Hematopoietic multipotent progenitor cell treated with erythropoietin and hydrocortisone succinate and interleukin-3 and kit ligand, for 4 days (in vitro differentiated cells): ENCODE results near the gene CCDC141.

Source experiments
- DNase-seq: peaks from one replicate; pipeline ENCODE4 v3.0.0-alpha.2; 2015

Gene CCDC141

DNA sequence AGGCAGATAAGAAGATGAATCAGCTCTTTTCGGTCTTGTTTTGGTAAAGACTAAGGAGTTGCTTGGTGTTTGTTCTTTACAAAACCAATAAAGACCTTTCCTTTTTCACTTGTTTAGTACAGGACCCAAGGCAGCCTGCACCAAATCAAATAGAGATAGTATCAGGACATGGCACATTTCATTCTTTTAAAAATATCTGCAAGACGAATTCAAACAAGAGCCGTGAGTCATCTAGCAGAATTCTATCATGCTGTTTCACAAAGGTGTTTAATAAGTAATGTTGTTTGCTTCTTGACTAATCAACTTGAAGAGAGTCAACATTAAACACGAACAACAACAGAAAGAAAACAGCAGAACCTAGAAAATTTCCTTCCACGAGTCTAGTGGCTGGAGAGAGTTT, 139.9 kb downstream of the CCDC141 start:
- DNase-seq = no peak

GRCh38 chr2:178909507-178909906, 140.4 kb downstream of the CCDC141 start:
- DNase-seq = no peak

GRCh38 chr2:178908810-178909209, 141.1 kb downstream of the CCDC141 start:
- DNase-seq = no peak

- no peak for DNase-seq
Measured at GRCh38 chr2:178905261-178905660, 144.7 kb downstream of the CCDC141 start.

- DNase-seq = no peak
Measured at GRCh38 chr2:178899656-178900055, 150.3 kb downstream of the CCDC141 start.

DNA sequence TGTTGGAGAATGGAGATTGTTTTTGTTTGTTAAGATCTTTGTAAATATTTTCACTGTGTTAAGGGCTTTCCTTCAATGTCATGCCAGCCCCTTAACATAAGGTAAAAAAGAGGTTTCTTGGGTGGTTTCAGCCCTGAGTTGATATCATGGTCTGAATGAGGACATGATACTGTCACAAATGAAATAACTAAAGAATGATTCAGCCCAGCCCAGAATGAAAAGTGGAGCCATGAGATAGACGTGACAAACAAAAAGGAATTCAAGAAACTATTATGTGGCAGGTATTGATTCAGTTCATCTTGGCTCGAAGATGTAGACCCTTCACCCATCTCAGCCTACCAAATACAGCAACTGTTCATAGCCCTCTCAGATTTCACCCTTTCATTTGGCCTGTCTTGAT, 154.1 kb downstream of the CCDC141 start:
- no peak for DNase-seq

DNA sequence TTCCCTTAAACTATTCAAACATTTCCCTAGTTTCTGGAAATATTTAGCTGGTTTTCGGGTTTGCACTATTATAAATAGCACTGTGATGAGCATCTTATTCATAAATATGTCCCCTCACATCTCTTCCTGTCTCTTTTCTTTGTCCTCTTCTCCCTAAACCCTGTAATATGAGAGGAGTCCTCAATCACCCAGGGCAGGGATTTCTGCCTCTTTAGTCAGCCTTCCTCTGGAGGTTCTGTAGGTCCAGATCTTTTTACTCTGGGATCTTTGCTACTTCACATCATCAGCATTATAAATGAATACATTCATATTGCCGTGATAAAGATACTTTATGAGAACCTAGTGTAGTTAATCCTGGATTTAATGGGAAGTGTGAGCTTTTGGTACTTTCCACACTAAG, 154.8 kb downstream of the CCDC141 start:
- DNase-seq = no peak

DNA sequence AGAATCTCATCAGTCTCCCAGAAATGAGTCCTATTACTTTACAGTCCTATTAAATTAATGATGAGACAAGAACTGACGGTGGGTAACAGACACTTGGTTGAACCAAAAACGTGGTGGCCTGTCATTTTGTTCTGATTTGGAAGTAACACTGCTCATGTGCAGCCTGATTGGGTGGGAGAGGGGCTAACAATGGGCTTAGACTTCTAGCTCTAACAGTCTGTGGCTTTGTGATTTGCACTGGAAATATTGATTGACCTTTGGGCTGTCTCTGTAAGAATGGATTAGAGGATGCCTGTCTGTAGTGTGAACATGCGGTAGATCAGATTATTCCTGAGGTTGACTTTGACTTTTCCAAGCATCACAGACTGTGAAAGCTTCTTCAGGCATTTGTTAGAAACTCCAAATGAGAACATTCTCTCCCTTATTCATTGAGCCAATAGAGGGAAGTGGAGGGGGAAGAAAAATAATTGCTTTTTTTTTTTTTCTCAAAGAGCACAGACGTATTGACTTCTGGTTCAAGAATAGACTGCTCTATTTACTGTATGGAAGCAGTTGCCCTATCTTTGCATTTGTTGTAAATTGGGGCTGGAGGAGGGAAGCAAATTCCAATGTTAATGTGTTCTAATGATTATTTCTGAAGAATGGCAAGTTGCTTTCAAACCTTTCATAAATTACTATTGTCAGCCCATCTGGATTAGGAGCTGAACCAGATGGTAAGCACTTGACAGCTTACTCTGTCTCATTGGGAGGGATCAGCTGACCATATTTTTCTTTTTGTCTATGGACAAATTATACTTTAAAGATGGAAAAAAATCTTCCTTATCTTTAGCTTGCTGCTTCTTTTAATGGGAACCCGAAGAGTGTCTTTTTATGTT, 156.9 kb downstream of the CCDC141 start:
- no peak for DNase-seq

GRCh38 chr2:178891959-178892485, 157.9 kb downstream of the CCDC141 start:
- no peak for DNase-seq

- peak; percentile 83 for DNase-seq
Measured at GRCh38 chr2:178891265-178891958, 158.5 kb downstream of the CCDC141 start.

- no peak for DNase-seq
Measured at GRCh38 chr2:178886006-178886405, 163.9 kb downstream of the CCDC141 start.

DNA sequence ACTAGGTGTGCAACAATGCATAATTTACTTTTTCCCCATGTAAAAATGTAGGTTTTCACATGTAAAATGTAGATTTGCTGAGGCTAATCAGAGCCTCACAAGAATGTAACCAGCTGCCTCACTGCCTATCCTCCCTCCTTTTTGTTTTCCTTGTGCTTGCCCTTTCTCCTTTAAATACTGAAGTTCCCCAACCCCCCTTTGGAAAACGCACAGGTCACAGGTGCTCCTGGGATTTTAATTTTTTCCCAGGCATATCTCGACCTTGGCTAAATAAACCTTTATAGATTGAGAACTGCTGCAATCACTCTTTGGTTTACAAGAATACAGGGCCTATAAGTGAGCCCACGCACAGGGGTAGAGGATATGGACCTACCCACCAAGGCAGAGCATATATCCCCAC, 165.5 kb downstream of the CCDC141 start:
- DNase-seq = no peak

- DNase-seq = no peak
Measured at GRCh38 chr2:178882666-178883440, 167.1 kb downstream of the CCDC141 start.

GRCh38 chr2:178881075-178881474, 168.9 kb downstream of the CCDC141 start:
- no peak for DNase-seq

GRCh38 chr2:178880257-178880656, 169.7 kb downstream of the CCDC141 start:
- DNase-seq = no peak

- DNase-seq = no peak
Measured at GRCh38 chr2:178877874-178878273, 172.1 kb downstream of the CCDC141 start.

DNA sequence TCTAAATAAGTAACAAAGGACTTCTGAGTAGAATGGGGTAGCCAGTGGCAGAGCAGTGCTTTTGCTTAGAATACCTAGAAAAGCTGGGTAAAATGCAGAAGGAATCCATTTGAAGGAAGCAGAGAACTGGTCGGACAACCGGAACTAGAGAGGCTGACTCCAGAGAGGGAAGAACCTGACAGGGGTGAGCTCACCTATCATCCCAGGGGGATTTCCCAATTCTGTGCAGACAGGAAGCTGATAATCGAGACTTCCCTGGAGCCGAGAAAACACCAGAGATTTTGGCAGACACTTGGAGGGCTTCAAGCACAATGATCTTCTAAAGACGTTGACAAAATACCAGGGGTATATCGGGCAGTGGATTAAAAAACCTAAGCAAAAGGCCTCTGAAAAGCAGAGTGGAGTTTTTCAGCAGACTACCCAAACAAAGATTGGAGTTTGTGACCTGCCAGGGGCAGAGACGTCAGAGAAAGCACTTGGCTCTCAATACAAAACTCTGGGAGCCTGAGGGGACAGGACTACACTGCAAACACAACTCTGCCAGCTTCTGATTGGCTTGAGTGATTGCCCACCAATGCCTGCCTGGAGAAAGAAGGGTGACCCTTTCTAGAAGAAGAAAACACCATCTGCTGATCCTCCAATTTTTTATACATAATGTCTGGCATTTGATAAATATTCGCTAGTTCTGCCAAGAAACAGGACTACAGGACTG, 175.3 kb downstream of the CCDC141 start:
- no peak for DNase-seq

DNA sequence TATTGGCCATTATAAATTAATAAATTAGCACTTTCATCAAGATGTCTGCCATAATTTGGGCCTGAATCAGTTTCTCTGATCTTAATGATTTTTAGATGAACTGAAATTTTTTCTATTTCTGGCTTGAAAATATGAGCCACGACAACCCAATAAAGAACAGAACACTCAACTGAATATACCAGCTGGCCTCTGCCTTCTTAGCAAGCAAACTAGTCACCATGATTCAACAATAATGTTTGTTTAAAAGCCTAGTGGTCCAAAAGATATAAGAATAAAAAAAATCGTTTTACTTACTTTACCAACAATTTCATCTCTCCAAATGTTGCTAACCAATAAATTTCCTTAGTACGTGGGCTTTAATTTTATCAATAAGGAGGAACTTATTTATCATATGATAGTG, 176.0 kb downstream of the CCDC141 start:
- DNase-seq = no peak

DNA sequence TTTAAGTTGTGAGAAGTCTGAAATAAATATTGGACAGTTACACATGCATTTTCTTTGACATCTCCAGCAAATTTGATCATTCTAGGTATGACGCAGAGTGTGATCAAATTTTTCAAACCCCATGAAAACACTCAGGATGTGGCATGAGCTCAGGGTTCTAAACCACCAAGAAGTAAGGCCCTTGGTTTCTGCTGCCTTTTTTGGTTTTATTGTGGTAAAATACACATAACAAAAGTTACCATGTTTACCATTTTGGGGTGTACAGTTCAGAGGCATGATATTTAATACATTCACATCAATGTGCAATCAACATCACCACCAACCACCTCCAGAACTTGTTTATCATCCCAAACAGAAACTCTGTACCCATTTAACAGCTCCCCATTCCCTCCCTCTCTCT, 178.4 kb downstream of the CCDC141 start:
- no peak for DNase-seq

- DNase-seq = no peak
Measured at GRCh38 chr2:178870703-178871102, 179.2 kb downstream of the CCDC141 start.

DNA sequence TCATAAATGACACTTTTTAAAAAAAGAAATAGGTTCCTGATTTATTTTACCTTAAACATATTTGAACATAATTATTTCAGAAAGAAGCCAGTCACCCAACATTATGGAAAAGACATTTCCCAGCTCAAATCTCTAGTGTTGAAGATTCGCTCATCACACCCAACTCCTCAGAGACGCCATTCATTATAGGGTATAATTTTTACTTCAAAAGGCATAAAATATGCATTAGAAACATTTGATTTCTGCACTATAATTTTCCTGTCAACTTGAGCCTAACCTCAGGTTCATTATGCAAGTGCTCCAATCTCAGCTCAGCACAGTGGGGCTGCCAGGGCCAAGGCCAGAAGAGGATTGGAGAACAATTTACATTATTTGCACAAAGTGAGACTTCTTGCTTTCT, 183.9 kb downstream of the CCDC141 start:
- no peak for DNase-seq

- peak; percentile 1 for DNase-seq
Measured at GRCh38 chr2:178865146-178865936, 184.6 kb downstream of the CCDC141 start.
